IPS-15b (cell line): ENCODE measurements around the gene HSD17B14.
"Not testable (repeated sequence)": the region's sequence is repeated elsewhere in the genome, so short reads cannot be mapped to it uniquely, and the experiment has no call there.

Experiments
- H3K27me3 ChIP-seq: one replicate; pipeline ENCODE4 v1.6.1; 2013; ENCODE audit warnings: low read length; ENCODE audit not compliant: control insufficient read depth, insufficient read depth
- H3K36me3 ChIP-seq: one replicate; pipeline ENCODE4 v1.6.1; 2013; ENCODE audit warnings: low read length; ENCODE audit not compliant: control insufficient read depth, insufficient read depth
- H3K4me1 ChIP-seq: one replicate; pipeline ENCODE4 v1.6.1; 2013; ENCODE audit warnings: mild to moderate bottlenecking, low read length; ENCODE audit not compliant: control insufficient read depth, insufficient read depth
- H3K4me3 ChIP-seq: one replicate; pipeline ENCODE4 v1.5.1; 2013; ENCODE audit warnings: low read depth, low read length
- H3K9ac ChIP-seq: one replicate; pipeline ENCODE4 v1.6.1; 2013; ENCODE audit warnings: low read depth, mild to moderate bottlenecking, low read length
- H3K9me3 ChIP-seq: one replicate; pipeline ENCODE4 v1.6.1; 2013; ENCODE audit warnings: mild to moderate bottlenecking, low read length; ENCODE audit not compliant: control insufficient read depth, insufficient read depth

Gene HSD17B14

DNA sequence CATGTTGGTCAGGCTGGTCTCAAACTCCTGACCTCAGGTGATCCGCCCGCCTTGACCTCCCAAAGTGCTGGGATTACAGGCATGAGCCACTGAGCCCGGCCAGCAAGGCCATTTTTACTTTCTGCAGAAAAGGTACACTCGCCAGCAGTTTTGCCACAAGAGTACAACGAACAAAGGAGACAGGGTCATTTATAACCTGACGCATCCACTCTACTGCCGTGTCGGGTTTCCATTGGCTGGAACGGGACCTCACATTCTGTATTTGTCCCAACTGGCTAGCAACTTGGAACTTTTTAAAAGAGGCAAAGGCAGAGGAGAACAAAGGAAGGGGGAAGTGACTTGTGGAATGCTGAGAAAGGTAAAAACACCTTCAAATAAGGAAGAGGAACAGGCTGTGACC is 49.0 kb downstream of the HSD17B14 start:
- not testable (repeated sequence) for H3K36me3 ChIP-seq, H3K4me3 ChIP-seq

DNA sequence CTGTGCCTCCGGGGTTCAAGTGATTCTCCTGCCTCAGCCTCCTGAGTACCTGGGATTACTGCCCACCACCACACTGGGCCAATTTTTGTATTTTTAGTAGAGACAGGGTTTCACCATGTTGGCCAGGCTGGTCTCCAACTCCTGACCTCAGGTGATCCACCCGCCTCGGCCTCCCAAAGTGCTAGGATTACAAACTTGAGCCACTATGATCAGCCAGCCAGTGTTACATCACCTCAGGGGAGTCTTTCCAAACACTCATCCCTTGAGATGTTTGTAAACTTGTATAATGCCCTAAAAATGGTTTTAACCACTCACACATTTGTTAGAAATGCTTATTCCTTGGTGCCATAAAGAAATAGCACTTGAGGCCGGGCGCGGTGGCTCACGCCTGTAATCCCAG is 49.9 kb downstream of the HSD17B14 start:
- H3K27me3 ChIP-seq, H3K9ac ChIP-seq, H3K9me3 ChIP-seq, H3K36me3 ChIP-seq, H3K4me1 ChIP-seq, H3K4me3 ChIP-seq: not testable (repeated sequence)

More for the DNA sequence above, 49.0 kb downstream of the HSD17B14 start:
- not testable (repeated sequence) for H3K4me1 ChIP-seq, H3K9ac ChIP-seq, H3K27me3 ChIP-seq, H3K9me3 ChIP-seq

DNA sequence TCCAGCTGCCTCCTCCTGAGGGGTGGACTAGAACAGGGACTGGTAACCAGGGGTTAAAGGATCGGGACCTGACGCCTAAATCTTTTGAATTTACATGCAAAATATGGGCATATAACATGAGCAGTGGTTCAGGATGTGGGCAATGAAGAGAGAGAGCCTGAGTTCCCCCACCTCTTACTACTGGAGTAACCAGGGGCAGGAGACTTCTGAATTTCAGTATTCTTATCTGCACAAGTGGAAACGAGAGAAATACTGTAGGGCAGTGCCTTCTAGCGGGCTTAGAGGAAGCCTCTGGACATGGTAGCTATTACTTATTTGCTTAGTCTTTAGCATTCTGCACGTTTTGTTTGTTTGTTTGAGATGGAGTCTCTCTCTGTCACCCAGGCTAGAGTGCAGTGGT is 51.8 kb downstream of the HSD17B14 start:
- H3K4me3 ChIP-seq, result no peak overlapping the region
- peaks cover 4% of the 10 kb centered on the region for H3K27me3 ChIP-seq
- H3K9me3 ChIP-seq, result no peaks in the 10 kb centered on the region
- H3K9ac ChIP-seq, result no peak overlapping the region
- H3K4me1 ChIP-seq, result no peaks in the 10 kb centered on the region
- H3K36me3 ChIP-seq, result no peaks in the 10 kb centered on the region

- Histone ChIP-seq H3K4me1 (no peaks in the 10 kb centered on the region), H3K4me3 (no peak overlapping the region), H3K9ac (no peak overlapping the region), H3K36me3 (no peaks in the 10 kb centered on the region), H3K27me3 (peaks cover 4% of the 10 kb centered on the region), H3K9me3 (no peaks in the 10 kb centered on the region)
These were observed 55.5 kb downstream of the HSD17B14 start for GRCh38 chr19:48780631-48781391.

DNA sequence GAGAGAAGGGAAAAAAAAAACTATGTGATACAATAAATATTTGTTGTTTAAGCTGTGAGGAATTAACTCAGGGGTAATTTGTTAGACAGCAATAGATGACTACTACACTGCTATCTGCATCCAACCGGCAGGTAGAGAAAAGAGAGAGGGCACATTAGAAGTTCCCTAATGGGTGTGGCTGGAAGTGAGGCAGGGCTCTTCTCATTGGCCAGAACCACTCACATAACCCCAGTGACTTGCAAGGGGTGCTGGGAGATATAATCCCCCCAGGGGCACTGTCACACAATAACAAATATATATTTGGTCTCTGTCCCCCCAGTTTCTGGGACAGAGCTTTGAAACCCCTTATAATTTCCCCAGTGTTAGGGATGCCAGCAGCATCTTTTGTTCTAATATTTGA is 56.7 kb downstream of the HSD17B14 start:
- Histone ChIP-seq H3K4me3 (no peak overlapping the region), H3K36me3 (no peaks in the 10 kb centered on the region), H3K4me1 (no peaks in the 10 kb centered on the region), H3K9ac (no peak overlapping the region), H3K27me3 (peaks cover 4% of the 10 kb centered on the region), H3K9me3 (no peaks in the 10 kb centered on the region)

DNA sequence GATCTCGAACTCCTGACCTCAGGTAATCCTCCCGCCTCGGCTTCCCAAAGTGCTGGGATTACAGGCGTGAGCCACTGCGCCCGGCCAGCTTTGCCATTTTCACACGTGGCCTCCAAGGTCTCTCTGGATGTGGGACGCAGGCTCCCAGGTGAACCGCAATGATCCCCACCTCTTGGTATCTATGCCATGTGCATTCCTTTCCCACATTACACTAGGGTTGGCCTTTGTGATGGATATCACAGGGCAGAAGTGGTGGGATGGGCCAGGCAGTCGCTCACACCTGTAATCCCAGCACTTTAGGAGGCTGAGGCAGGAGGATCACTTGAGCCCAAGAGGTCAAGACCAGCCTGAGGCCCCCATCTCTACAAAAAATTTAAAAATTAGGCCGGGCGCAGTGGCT is 58.6 kb downstream of the HSD17B14 start:
- Histone ChIP-seq H3K9me3 (no peaks in the 10 kb centered on the region), H3K4me3 (no peak overlapping the region), H3K36me3 (no peaks in the 10 kb centered on the region), H3K4me1 (no peaks in the 10 kb centered on the region), H3K27me3 (peaks cover 4% of the 10 kb centered on the region), H3K9ac (no peak overlapping the region)

GRCh38 chr19:48777139-48777538 is 59.2 kb downstream of the HSD17B14 start:
- no peaks in the 10 kb centered on the region for H3K4me1 ChIP-seq
- no peaks in the 10 kb centered on the region for H3K9me3 ChIP-seq
- H3K36me3 ChIP-seq, result no peaks in the 10 kb centered on the region
- H3K4me3 ChIP-seq, result no peak overlapping the region
- no peak overlapping the region for H3K9ac ChIP-seq
- H3K27me3 ChIP-seq, result peaks cover 4% of the 10 kb centered on the region

- Histone ChIP-seq H3K4me1 (no peaks in the 10 kb centered on the region), H3K9me3 (no peaks in the 10 kb centered on the region), H3K9ac (no peak overlapping the region), H3K27me3 (no peaks in the 10 kb centered on the region), H3K36me3 (no peaks in the 10 kb centered on the region), H3K4me3 (no peak overlapping the region)
These were observed 63.8 kb downstream of the HSD17B14 start for GRCh38 chr19:48772503-48772953.

DNA sequence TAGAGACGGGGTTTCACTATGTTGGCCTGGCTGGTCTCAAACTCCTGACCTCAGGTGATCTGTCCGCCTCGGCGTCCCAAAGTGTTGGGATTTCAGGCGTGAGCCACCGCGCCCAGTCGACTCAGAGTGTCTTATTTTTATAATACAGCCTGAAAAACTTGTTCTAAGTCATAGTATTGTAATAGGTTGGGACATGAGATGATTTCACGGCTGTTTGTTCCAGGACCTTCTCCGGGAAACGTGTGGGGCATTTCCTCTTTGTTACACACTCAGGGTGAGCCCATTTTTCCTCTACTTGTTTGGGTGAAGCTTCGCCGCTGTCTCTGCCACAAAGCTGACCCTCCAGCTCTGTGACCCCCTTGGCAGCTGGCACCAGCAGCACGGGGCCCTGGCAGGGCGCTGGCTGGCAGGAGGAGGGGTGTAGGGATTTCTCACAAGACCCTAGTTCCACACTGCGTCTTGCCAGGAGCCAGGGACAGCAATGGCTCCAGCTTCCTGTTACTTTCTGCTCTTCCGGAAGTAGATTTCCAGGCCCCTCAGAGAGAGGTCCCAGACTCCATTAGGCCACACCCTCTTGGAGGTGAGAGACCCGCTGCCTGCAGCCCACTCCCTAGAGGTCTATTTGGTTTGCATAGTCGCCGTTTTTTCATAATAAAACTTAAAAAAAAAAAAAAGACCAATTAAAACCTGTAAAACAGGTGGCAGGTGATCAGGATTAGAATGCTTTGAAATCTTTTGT is 65.4 kb downstream of the HSD17B14 start:
- Histone ChIP-seq H3K27me3 (no peaks in the 10 kb centered on the region), H3K4me3 (no peak overlapping the region), H3K36me3 (no peaks in the 10 kb centered on the region), H3K9me3 (no peaks in the 10 kb centered on the region), H3K9ac (no peak overlapping the region), H3K4me1 (no peaks in the 10 kb centered on the region)

- H3K9me3 ChIP-seq, result no peaks in the 10 kb centered on the region
- no peaks in the 10 kb centered on the region for H3K27me3 ChIP-seq
- H3K4me1 ChIP-seq, result no peaks in the 10 kb centered on the region
- no peak overlapping the region for H3K4me3 ChIP-seq
- no peak overlapping the region for H3K9ac ChIP-seq
- no peaks in the 10 kb centered on the region for H3K36me3 ChIP-seq
These were observed 66.0 kb downstream of the HSD17B14 start for GRCh38 chr19:48770266-48770665.

GRCh38 chr19:48768994-48769713 is 67.1 kb downstream of the HSD17B14 start:
- no peaks in the 10 kb centered on the region for H3K4me1 ChIP-seq
- H3K27me3 ChIP-seq, result no peaks in the 10 kb centered on the region
- H3K4me3 ChIP-seq, result no peak overlapping the region
- no peak overlapping the region for H3K9ac ChIP-seq
- no peaks in the 10 kb centered on the region for H3K36me3 ChIP-seq
- no peaks in the 10 kb centered on the region for H3K9me3 ChIP-seq
